ENCODE data around the gene EFCAB5.

- TF ChIP-seq CTCF (IDR thresholded peaks at IDR 0.05) (peak; percentile 93), REST (IDR thresholded peaks at IDR 0.05; ENCODE audit: insufficient read depth in 1 of 2, low read depth in 2 of 2, low read length in 1 of 2) (no peak), POLR2AphosphoS5 (IDR thresholded peaks at IDR 0.05; ENCODE audit: low read depth, low read length) (no peak), SIN3A (IDR thresholded peaks at IDR 0.05; ENCODE audit: borderline replicate concordance, insufficient read depth, low read depth, low read length) (no peak), TCF7L2 (IDR thresholded peaks at IDR 0.05; ENCODE audit: low read depth, low read length) (no peak)
Observed at GRCh38 chr17:29931231-29931932, 10.1 kb upstream of the EFCAB5 start.
